GM19452 (cell line): ENCODE results near the gene BOLA2B.
"Not testable (repeated sequence)": the region's sequence is repeated elsewhere in the genome, so short reads cannot be mapped to it uniquely, and the experiment has no call there.

Experiments
- ATAC-seq: cut with Tn5 transposase; IDR thresholded peaks from one replicate; pipeline ENCODE4 v1.9.1; 2021; ENCODE audit not compliant: unreplicated experiment

The BOLA2B gene

DNA sequence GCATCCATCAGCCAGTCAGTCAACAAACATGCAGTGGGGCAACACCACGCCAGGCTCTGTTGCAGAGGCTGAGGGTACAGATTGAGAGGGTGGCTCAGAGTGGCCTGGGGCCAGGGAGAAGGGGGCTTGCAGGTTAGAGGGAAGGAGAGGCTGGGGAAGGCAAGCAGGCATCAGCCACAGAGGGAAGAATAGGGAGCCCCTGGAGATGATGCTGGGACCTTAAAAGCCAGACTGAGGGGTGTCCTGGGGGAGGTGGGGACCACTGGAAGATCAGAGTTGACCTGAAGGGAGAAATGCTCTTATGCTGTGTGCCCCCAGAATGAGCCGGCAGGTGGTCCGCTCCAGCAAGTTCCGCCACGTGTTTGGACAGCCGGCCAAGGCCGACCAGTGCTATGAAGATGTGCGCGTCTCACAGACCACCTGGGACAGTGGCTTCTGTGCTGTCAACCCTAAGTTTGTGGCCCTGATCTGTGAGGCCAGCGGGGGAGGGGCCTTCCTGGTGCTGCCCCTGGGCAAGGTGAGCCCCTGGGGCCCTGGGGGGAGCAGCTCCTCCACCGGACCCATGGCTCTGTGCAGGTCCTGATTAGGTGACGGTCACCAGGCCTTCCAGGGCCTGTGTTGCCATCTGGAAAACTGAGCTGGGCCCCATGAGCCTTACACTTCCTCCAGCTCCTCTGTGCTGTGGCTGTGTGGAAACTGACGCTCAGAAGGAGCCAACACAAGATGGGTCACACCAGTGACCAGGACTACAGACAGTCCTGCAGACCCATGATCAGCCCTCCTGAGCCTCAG is 8.4 kb downstream of the BOLA2B start:
- ATAC-seq: no peak

DNA sequence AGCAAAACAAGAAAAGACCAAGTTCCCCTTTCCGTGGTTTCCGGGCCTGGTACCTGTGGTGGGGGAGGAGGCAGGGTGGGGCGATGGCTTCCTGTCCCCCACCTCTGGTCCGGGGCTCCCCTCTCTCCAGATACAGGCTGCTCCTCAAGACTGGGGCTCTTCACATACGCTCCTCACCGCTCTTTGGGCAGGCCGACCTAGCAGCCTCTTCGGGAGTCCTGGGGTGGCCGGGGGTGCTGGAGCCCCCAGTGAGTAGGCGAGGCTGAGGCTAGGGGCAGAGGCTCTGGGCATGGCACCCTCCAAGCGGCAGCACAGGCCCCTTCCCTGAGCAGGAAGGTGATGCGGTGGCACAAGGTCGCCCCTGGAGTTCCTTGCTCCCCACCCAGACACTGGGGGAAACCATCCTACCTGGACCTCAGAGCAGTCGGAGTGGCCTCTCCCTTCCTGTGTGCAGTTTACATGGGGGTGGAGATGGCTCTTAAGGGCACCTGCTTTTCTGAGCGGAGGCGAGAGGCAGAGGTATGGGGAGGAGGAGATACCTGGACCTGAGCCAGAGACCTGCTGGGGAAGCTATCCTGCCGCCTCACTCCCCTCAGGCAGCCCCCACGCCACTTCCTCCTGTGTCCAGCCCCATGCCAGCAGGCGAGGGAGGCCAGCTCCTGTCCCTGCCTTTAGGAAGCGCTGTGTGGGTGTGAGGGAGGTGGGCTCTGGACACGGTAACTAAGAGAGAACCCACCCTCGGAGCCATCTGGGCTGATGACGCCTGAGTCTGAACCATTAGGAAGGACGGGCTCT is 9.2 kb downstream of the BOLA2B start:
- ATAC-seq: peak; percentile 5

DNA sequence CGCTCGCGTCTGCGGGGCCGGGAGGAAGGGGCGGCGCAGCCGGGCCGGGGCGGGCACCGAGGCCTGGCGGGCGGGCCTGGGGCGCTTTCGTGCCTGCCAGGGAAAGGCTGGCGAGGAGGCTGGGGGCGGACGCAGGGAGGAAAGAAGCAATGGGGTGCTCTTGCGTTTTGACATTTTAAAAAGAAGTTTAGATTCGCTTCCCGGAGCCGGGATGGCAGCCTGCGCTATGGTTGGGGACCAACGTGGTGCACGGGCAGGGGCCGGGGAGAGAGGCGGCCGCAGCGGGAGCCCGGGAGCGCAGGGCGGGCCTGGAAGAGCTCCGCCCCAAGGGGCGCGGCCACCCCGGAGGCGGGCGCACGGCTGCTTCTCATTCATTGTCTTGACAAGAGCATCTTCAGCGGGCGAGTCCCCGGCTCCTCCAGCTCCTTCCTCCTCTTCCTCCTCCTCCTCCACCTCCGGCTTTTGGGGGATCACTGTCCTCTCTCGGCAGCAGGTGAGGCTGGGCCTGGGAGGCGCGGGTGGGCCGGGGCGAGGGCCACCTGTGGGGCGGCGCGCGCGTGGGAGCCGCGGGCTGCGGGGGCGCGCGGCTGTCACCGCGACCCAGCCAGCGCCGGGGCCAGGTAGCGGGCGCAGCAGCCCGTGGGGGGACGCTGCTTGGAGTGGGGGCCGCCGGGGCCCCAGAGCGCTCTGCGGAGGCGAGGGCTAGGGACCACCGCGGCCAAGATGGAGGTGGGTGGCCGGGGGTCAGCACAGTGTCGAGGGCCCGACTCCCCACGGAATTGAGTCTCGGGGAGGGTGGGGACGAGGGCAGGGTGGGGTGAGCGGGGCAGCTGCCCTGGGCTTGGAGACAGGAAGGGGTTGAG is 10.0 kb downstream of the BOLA2B start, which contains the start of gene CORO1A:
Gene CORO1A, plus strand, starts transcription at position 370 of the 863 bp plus-strand sequence. CDS start 1,608 bp downstream, outside the sequence.
- peak; percentile 53 for ATAC-seq

DNA sequence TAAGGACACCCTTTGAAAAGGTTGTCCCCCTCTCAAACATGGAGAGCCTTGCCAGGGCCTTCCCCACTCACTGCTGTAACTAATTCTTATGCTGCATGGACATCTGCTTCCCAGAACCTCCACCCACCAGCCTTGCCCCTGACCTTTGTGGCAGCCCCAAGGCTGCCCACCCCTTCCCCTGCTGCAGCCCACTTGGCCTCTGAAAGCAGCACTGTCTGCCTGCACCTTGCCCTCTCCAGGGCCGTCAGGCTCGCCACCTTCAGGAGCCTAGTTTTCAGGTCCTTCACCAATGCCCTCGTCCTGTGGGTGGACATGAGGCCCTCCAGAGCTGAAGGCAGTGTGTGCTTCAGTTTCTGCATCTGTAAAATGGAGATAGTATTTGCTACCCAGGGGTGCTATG is 12.7 kb downstream of the BOLA2B start:
- ATAC-seq: no peak

DNA sequence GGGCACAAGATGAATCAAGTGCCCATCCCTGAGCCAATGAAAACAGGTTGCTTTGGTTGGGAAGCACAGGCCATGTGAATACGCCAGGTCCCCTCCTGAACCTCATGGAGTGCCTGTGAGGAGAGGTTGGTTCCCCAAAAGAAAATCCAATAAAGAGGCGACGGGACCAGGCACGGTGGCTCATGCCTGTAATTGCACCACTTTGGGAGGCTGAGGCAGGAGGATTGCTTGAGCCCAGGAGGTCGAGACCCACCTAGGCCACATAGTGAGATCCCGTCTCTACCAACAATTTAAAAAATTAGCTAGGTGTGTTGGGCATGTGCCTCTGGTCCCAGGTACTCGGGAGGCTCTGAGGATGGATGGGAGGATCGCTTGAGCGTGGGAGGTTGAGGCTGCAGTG is 13.5 kb downstream of the BOLA2B start:
- no peak for ATAC-seq

DNA sequence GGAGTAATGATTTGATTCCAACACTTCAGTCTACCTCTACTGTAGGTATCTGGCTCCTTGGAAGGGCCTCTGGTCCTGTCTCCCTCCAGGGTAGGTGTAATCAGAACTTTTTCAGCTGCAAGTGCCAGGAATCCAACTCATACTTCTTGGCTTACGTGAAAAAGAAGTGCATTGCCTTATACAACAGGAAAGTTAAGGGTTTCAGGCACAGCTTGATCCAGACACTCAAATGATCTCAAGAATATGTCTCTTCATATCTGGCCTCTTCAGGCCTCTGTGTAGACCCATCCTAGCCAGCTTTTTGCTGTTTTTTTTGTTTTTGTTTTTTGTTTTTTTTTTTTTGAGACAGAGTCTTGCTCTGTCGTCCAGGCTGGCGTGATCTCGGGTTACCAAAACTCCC is 14.3 kb downstream of the BOLA2B start:
- ATAC-seq: no peak

DNA sequence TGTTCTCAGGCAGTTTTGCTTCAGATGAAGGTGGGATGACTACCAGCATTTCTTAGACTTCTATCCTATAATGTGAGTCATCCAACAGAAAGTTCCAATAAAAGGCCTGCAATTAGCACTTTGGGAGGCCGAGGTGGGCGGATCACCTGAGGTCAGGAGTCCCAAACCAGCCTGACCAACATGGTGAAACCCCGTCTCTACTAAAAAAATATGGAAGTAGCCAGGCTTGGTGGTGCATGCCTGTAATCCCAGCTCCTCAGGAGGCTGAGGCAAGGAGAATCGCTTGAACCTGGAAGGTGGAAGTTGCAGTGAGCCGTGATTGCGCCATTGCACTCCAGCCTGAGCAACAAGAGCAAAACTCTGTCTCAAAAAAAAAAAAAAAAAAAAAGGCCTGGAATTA is 16.6 kb downstream of the BOLA2B start:
- not testable (repeated sequence) for ATAC-seq

DNA sequence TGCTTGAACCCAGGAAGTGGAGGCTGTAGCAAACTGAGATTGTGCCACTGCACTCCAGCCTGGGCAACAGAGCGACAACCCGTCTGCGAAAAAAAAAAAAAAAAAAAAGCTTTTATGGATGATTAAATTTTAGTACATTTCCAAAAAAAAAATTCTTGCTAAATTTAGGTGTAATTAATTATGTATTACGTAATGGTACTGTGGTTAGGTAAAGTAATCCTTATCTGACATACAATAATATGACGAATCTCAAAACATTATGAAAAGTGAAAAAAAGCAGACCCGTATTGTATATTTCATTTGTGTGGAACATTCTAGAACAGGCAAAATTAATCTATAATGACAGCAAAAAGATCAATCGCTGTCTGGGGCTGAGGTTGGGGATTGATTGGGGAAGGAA is 20.4 kb downstream of the BOLA2B start:
- no peak for ATAC-seq

DNA sequence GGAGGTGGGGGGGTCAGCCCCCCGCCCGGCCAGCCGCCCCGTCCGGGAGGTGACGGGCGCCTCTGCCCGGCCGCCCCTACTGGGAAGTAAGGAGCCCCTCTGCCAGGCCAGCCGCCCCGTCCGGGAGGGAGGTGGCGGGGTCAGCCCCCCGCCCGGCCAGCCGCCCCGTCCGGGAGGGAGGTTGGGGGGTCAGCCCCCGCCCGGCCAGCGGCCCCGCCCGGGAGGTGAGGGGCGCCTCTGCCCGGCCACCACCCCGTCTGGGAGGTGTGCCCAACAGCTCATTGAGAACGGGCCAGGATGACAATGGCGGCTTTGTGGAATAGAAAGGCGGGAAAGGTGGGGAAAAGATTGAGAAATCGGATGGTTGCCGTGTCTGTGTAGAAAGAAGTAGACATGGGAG is 23.3 kb downstream of the BOLA2B start:
- not testable (repeated sequence) for ATAC-seq

DNA sequence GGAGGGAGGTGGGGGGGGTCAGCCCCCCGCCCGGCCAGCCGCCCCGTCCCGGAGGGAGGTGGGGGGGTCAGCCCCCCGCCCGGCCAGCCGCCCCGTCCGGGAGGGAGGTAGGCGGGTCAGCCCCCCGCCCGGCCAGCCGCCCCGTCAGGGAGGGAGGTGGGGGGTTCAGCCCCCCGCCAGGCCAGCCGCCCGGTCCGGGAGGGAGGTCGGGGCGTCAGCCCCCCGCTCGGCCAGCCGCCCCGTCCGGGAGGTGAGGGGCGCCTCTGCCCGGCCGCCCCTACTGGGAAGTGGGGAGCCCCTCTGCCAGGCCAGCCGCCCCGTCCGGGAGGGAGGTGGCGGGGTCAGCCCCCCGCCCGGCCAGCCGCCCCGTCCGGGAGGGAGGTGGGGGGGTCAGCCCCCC is 24.1 kb downstream of the BOLA2B start:
- ATAC-seq: not testable (repeated sequence)

DNA sequence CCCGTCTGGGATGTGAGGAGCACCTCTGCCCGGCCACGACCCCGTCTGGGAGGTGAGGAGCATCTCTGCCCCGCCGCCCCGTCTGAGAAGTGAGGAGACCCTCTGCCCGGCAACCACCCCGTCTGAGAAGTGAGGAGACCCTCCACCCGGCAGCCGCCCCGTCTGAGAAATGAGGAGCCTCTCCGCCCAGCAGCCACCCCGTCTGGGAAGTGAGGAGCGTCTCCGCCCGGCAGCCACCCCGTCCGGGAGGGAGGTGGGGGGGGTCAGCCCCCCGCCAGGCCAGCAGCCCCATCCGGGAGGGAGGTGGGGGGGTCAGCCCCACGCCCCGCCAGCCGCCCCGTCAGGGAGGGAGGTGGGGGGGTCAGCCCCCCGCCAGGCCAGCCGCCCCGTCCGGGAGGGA is 24.7 kb downstream of the BOLA2B start:
- not testable (repeated sequence) for ATAC-seq

DNA sequence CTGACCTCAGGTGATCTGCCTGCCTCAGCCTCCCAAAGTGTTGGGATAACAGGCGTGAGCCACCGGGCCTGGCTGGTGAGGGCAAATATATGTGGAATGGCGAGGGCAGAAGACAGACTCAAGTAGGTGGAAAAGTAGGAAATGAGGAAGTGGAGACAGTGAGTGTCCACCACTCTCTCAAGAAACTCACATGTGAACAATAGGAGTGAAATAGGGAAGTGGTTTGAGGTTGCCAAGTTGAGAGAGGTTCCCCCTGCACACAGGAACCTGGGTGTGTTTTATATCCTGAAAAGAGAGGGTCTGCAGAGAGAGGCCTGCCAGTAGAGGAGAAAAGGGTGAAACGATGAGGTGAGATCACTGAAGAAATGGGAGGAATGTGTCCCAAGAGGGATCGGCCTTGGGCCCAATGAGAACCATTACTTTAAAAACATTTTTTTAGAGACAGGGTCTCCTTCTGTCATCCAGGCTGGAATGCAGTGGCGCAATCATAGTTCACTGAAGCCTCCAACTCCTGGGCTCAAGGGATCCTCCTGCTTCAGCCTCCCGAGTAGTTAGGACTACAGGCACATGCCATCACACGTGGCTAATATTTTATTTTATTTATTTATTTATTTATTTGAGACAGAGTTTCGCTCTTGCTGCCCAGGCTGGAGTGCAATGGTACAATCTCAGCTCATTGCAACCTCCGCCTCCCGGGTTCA is 27.1 kb downstream of the BOLA2B start:
- peak; percentile 61 for ATAC-seq

DNA sequence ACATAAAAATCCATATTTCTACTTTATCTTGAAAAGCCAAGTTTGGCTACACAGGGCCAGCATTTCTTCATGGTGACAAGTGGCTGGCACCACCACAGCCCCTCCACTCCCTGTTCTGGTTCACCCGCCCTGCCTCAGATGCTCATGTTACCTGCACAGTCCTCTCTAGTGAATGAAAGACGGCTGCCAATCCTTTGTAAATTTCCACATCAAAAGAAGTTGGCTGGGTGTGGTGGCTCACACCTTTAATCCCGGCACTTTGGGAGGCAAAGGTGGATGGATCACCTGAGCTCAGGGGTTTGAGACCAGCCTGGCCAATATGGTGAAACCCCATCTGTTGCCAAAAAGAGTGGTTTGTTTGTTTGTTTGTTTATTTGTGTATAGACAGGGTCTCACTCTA is 29.9 kb downstream of the BOLA2B start:
- no peak for ATAC-seq

DNA sequence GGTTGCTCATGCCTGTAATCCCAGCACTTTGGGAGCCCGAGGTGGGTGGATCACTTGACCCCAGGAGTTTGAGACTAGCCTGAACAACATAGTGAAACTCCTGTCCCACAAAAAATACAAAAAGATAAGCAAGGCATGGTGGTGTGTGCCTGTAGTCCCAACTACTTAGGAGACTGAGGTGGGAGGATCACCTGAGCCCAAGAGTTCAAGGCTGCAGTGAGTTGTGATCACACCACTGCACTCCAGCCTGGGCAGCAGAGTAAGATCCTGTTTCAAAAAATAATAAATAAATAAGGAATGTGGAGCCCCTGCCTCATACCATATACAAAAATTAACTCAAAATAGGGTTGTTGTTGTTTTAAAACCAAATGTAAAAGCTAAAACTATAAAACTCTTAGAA is 36.3 kb downstream of the BOLA2B start:
- ATAC-seq: no peak

DNA sequence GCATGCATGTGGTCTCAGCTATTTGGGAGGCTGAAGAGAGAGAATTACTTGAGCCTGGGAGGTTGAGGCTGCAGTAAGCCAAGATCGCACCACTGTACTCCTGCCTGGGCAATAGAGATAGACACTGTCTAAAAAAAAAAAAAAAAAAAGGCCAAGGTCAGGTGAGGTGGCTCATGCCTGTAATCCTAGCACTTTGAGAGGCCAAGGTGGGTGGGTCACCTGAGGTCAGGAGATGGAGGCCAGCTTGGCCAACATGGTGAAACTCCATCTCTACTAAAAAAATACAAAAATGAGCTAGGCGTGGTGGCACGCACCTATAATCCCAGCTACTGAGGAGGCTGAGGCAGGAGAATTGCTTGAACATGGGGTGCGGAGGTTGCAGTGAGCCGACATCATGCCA is 38.3 kb downstream of the BOLA2B start:
- no peak for ATAC-seq

DNA sequence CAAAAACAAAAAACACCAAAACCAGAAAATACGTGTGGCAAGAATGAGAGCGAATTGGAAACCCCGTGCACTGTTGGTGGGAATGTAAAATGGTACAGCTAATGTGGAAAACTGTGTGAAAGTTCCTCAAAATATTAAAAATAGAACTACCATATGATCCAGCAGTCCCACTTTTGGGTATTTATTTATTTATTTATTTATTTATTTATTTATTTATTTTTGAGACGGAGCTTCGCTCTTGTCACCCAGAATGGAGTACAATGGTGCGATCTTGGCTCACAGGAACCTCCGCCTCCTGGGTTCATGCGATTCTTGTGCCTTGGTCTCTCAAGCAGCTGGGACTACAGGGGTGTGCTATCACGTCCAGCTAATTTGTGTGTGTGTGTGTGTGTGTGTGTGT is 40.9 kb downstream of the BOLA2B start:
- ATAC-seq: no peak

DNA sequence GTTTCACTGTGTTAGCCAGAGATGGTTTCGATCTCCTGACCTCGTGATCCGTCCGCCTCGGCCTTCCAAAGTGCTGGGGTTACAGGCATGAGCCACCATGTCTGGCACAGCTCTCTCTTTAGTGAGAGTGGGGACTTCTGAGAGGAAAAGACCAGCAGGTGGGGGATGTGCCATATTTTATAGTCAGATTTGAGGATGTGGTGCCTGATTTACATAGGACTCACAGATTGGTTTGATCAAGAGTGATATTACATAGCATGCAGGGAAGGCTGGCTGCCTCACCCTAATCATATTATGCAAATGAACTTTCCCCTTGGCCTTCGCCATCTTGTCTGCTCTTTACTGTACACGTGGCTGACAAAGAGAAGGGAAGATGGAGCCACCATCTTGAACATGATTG is 42.4 kb downstream of the BOLA2B start:
- ATAC-seq: no peak

DNA sequence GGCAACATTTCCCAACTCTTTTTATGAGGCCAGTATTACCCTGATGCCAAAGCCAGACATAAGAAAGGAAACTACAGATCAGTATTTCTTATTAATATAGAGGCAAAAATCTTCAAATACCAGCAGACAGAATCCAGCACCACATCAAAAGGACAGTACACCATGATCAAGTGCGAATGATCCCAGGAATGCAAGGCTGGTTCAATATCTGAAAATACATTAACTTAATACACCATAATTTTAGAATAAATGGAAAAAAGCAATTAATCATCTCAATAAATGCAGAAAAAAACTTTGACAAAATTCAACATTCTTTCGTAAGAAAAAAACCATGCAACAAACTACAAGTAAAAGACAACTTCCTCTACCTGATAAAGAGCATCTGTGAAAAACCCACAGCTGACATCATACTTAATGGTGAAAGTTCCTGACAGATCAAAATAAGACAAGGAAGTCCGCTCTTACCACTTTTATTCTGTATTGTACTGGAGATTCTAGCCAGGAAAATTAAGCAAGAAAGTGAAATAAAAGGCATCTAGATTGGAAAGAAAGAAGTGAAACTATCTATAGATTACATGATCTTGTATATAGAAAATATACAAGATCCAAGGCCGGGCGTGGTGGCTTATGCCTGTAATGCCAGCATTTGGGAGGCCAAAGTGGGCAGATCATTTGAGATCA is 44.1 kb downstream of the BOLA2B start:
- no peak for ATAC-seq

DNA sequence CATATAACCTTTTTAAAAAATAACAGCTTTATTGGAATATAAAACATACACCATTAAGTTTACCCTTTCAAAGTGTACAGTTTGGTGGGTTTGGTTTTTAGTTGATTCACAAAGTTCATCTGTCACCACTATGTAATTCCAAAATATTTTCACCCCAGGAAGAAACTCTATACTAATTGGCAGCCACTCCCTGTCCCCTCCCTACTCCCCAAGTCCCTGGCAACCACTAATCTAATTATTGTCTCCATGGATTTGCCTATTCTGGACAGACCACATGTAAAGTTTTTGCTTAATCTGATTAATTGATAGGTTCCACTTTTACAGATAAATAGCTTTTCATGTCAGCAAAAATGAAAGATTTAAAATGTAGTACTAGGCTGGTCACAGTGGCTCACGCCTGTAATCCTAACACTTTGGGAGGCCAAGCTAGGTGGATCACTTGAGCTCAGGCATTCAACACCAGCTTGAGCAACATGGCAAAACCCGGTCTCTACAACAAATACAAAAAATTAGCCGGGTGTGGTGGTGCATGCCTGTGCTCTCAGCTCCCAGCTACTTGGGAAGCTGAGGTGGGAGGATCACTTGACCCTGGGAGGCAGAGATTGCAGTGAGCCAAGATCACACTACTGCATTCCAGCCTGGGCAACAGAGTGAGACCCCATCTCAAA is 45.5 kb downstream of the BOLA2B start:
- no peak for ATAC-seq

DNA sequence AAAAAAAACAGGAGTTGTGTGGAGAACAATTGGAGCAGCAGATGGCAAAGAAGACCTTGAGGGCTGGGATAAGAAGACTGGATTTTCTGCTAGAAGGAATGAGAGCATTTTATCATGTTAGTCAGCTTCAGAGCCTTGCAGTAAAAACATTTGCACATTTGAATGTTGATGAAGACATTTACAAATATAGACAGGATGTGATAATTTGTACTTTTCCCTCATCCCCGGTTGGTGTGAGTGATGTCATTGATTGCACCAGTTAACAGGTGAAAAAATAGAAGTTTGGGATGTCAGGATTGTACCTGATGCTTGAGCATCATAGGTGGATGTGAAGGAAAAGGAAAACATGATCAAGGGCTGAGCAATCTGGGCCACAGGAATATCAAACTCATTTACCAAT is 47.8 kb downstream of the BOLA2B start:
- ATAC-seq: no peak
